Spleen (tissue), 7 donors: ENCODE data around the gene ZBTB4.

ENCODE experiments used
- CTCF ChIP-seq, 11 experiments: fragments of 200-600 bp in 7 of 11; fragments of 450-650 bp in 4 of 11; sonication (generic) in 4 of 11; IDR thresholded peaks in 8 of 11; conservative IDR thresholded peaks in 3 of 11; 1 replicate in 7 of 11; 2 replicates in 4 of 11; pipeline versions ENCODE4 v1.4.0 to v1.8.0; 2016 to 2021; ENCODE audit warnings: antibody characterized with exemption in 11 of 11, inconsistent platforms in 4 of 11, mild to moderate bottlenecking in 1 of 11
- POLR2A ChIP-seq, 3 donors: fragments of 450-650 bp; IDR thresholded peaks; one replicate each; pipeline ENCODE4 v1.5.1; 2017; ENCODE audit warnings: antibody characterized with exemption in 3 of 3, mild to moderate bottlenecking in 1 of 3
- POLR2AphosphoS5 ChIP-seq, 3 donors: sonication (generic); formaldehyde crosslinking; IDR thresholded peaks; one replicate each; pipeline ENCODE4 v1.5.1; 2017; ENCODE audit warnings: antibody characterized with exemption in 3 of 3
- donor health status: DM: no; HTN: no; CAD: no; lungs with moderate emphysema.
- donor health status: DM: no; HTN: no; CAD: no.
- donor health status: DM: no; HTN: no; CAD: no.

- TF ChIP-seq CTCF (IDR thresholded peaks at IDR 0.05 in 8 of 11, conservative IDR thresholded peaks at IDR 0.05 in 3 of 11) (no peak), POLR2A (IDR thresholded peaks at IDR 0.05) (no peak), POLR2AphosphoS5 (IDR thresholded peaks at IDR 0.05) (no peak)
Observed at GRCh38 chr17:7503521-7503920, 24.1 kb upstream of the ZBTB4 start.
